Measurements from ENCODE around the gene SCAPER. TPM values are rescaled to one million over a fixed set of nuclear protein-coding genes. Genes with fewer than 3 reads are reported as not detected.

The SCAPER gene
- total RNA-seq, 6 donors from 2014 or later: 14.4 to 67.1 (median 27.6) TPM

- ATAC-seq (ENCODE audit: low FRiP score in 2 of 2) (no peak), DNase-seq (no peak)
- no peaks in the 10 kb centered on the region for H3K9me3 ChIP-seq
- TF ChIP-seq CTCF (IDR thresholded peaks at IDR 0.05) (no peak), POLR2A (IDR thresholded peaks at IDR 0.05) (no peak), POLR2AphosphoS5 (IDR thresholded peaks at IDR 0.05) (no peak), EP300 (IDR thresholded peaks at IDR 0.05) (no peak)
- whole genome bisulfite sequencing, 2 donors: 98 to 100% methylated on average over 3 of the region's 3 CpGs
- no peaks in the 10 kb centered on the region for H3K4me1 ChIP-seq
- no peaks in the 10 kb centered on the region for H3K36me3 ChIP-seq
- H3K4me3 ChIP-seq: no peak overlapping the region
- no peak overlapping the region for H3K27ac ChIP-seq
- H3K27me3 ChIP-seq: no peaks in the 10 kb centered on the region
Observed at GRCh38 chr15:76682833-76683232, 222.3 kb downstream of the SCAPER start.

- Histone ChIP-seq H3K36me3 (no peaks in the 10 kb centered on the region), H3K27me3 (no peaks in the 10 kb centered on the region), H3K4me3 (no peak overlapping the region), H3K9me3 (no peaks in the 10 kb centered on the region), H3K4me1 (no peaks in the 10 kb centered on the region), H3K27ac (no peak overlapping the region)
- WGBS, 2 donors: 93% methylated on average over 6 of the region's 7 CpGs; no CpG with 5 or more reads in 1 of the 2 donors
- ATAC-seq (ENCODE audit: low FRiP score in 2 of 2): peak in 1 of 2 donors; percentile 34
- TF ChIP-seq POLR2AphosphoS5 (IDR thresholded peaks at IDR 0.05) (no peak), POLR2A (IDR thresholded peaks at IDR 0.05) (no peak), EP300 (IDR thresholded peaks at IDR 0.05) (no peak), CTCF (IDR thresholded peaks at IDR 0.05) (no peak)
- DNase-seq: no peak
Observed at GRCh38 chr15:76682259-76682658, 222.9 kb downstream of the SCAPER start.

- H3K36me3 ChIP-seq: no peaks in the 10 kb centered on the region
- 85 to 90% methylated on average over 1 of the region's 1 CpG for WGBS, 2 donors
- no peaks in the 10 kb centered on the region for H3K9me3 ChIP-seq
- H3K4me1 ChIP-seq: no peaks in the 10 kb centered on the region
- no peak for DNase-seq
- no peaks in the 10 kb centered on the region for H3K27me3 ChIP-seq
- no peak overlapping the region for H3K4me3 ChIP-seq
- no peak overlapping the region for H3K27ac ChIP-seq
- no peak for TF ChIP-seq POLR2AphosphoS5 (IDR thresholded peaks at IDR 0.05)
- no peak for TF ChIP-seq CTCF (IDR thresholded peaks at IDR 0.05)
- TF ChIP-seq EP300 (IDR thresholded peaks at IDR 0.05): no peak
- no peak for ATAC-seq (ENCODE audit: low FRiP score in 2 of 2)
Observed at GRCh38 chr15:76678766-76679165, 226.4 kb downstream of the SCAPER start.

GRCh38 chr15:76674883-76675282, 230.3 kb downstream of the SCAPER start:
- Histone ChIP-seq H3K4me1 (no peaks in the 10 kb centered on the region), H3K36me3 (no peaks in the 10 kb centered on the region), H3K4me3 (no peak overlapping the region), H3K27ac (no peak overlapping the region), H3K27me3 (no peaks in the 10 kb centered on the region), H3K9me3 (no peaks in the 10 kb centered on the region)
- TF ChIP-seq CTCF (IDR thresholded peaks at IDR 0.05) (no peak), POLR2A (IDR thresholded peaks at IDR 0.05) (no peak), POLR2AphosphoS5 (IDR thresholded peaks at IDR 0.05) (no peak), EP300 (IDR thresholded peaks at IDR 0.05) (no peak)
- DNase-seq: no peak
- WGBS, 2 donors: 98 to 100% methylated on average over 2 of the region's 2 CpGs
- ATAC-seq (ENCODE audit: low FRiP score in 2 of 2): no peak

GRCh38 chr15:76669521-76670207, 235.5 kb downstream of the SCAPER start:
- WGBS, 2 donors: 89 to 93% methylated on average over 4 of the region's 4 CpGs
- H3K27me3 ChIP-seq: no peaks in the 10 kb centered on the region
- no peaks in the 10 kb centered on the region for H3K4me1 ChIP-seq
- DNase-seq (no peak), ATAC-seq (ENCODE audit: low FRiP score in 2 of 2) (no peak)
- H3K9me3 ChIP-seq: no peaks in the 10 kb centered on the region
- no peak overlapping the region for H3K4me3 ChIP-seq
- no peak for TF ChIP-seq POLR2A (IDR thresholded peaks at IDR 0.05)
- no peak for TF ChIP-seq POLR2AphosphoS5 (IDR thresholded peaks at IDR 0.05)
- TF ChIP-seq CTCF (IDR thresholded peaks at IDR 0.05): no peak
- H3K36me3 ChIP-seq: no peaks in the 10 kb centered on the region
- no peak overlapping the region for H3K27ac ChIP-seq

All from upper lobe of left lung (tissue), 6 donors.